Activated effector memory CD4-positive, alpha-beta T cell treated with anti-CD3 and anti-CD28 coated beads, Interleukin-2, amount 50 U/mL, for 16 hours (primary cell): ENCODE measurements around the gene SCN1B.
A peak's percentile ranks its signal among the peaks of the same experiment; 100 is the strongest.
"Not testable (repeated sequence)": the region's sequence is repeated elsewhere in the genome, so short reads cannot be mapped to it uniquely, and the experiment has no call there.

Source experiments
- DNase-seq: peaks from one replicate; pipeline ENCODE4 v3.0.0-alpha.2; 2020

The SCN1B gene

GRCh38 chr19:35002037-35002535 is 28.2 kb upstream of the SCN1B start:
- no peak for DNase-seq

- no peak for DNase-seq
Observed at GRCh38 chr19:35004517-35005255, 25.6 kb upstream of the SCN1B start.

GRCh38 chr19:35005256-35005977 is 24.9 kb upstream of the SCN1B start:
- DNase-seq = no peak

GRCh38 chr19:35006007-35006341 is 24.3 kb upstream of the SCN1B start:
- DNase-seq = not testable (repeated sequence)

- no peak for DNase-seq
Observed at GRCh38 chr19:35006342-35006998, 23.8 kb upstream of the SCN1B start.

- no peak for DNase-seq
Observed at GRCh38 chr19:35006999-35007365, 23.3 kb upstream of the SCN1B start.

- DNase-seq = not testable (repeated sequence)
Observed at GRCh38 chr19:35007427-35007826, 22.8 kb upstream of the SCN1B start.

- no peak for DNase-seq
Observed at GRCh38 chr19:35008891-35009341, 21.4 kb upstream of the SCN1B start.

- DNase-seq = no peak
Observed at GRCh38 chr19:35009424-35010415, 20.6 kb upstream of the SCN1B start.

GRCh38 chr19:35011091-35011689 is 19.1 kb upstream of the SCN1B start:
- no peak for DNase-seq

GRCh38 chr19:35011737-35012682 is 18.3 kb upstream of the SCN1B start:
- DNase-seq = no peak

GRCh38 chr19:35013041-35013819 is 17.0 kb upstream of the SCN1B start:
- DNase-seq = peak; percentile 92

- peak; percentile 86 for DNase-seq
Observed at GRCh38 chr19:35013820-35014754, 16.2 kb upstream of the SCN1B start.

GRCh38 chr19:35014774-35015173 is 15.5 kb upstream of the SCN1B start:
- DNase-seq = not testable (repeated sequence)

GRCh38 chr19:35015270-35015953 is 14.9 kb upstream of the SCN1B start:
- no peak for DNase-seq

- DNase-seq = no peak
Observed at GRCh38 chr19:35015954-35016351, 14.3 kb upstream of the SCN1B start.

- no peak for DNase-seq
Observed at GRCh38 chr19:35017507-35017906, 12.8 kb upstream of the SCN1B start.

- no peak for DNase-seq
Observed at GRCh38 chr19:35018379-35018778, 11.9 kb upstream of the SCN1B start.
